ENCODE data around the gene NUP188.

The NUP188 gene

GRCh38 chr9:128913995-128914772 lies 33.3 kb upstream of the NUP188 start:
- DNase-seq, result no peak

- no peak for DNase-seq
Observed at GRCh38 chr9:128916204-128916603, 31.3 kb upstream of the NUP188 start.

DNA sequence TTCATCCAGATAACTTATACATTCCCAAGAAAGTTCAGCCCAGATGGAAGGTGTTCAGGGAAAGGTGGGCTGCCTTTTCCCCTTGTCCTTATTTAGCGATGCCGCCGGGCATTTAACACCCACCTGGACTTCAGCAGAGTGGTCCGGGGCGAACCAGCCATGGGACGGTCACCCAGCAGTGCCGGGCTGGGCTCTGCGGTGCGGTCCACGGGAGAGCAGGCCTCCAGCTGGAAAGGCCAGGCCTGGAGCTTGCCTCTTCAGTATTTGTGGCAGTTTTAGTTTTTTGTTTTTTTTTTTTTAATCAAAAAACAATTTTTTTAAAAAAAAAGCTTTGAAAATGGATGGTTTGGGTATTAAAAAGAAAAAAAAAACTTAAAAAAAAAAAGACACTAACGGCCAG lies 30.8 kb upstream of the NUP188 start:
- DNase-seq, result no peak

- no peak for DNase-seq
Observed at GRCh38 chr9:128917151-128917849, 30.2 kb upstream of the NUP188 start.

- no peak for DNase-seq
Observed at GRCh38 chr9:128918921-128919320, 28.6 kb upstream of the NUP188 start.

- DNase-seq, result no peak
Observed at GRCh38 chr9:128919402-128920089, 28.0 kb upstream of the NUP188 start.

DNA sequence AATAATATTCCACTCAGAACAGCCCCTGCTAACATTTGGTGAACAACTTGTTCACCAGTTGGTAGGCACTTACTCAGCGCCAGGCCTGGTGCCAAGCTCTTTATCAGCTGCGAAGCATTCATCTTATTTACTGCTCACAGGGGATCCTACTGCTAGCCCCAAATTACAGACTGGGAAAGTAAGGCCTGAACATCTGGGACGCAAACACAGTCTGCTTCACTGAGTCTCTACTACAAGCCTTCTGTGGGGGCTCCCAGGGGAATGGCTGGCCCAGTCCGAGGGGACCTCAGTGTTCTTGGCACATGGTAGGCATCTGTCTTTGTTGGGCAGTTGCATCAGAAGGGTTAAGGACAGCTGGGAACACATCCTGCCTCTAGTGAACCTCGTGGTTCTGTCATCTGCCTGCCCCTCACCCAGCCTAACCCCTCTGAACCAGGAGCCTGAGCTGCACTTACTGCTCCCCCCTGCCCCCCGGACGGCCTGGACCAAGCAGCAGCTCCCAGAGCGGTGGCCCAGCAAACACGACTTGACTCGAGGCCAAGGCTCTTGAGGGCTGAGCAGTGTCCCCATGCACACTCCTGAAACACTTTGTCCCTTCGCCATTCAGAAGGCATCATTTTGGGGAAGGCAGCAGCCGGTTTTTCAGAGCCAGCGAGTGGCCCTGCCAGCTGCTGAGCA lies 27.0 kb upstream of the NUP188 start, which contains the start of gene PHYHD1:
TSS of gene PHYHD1 (plus strand) at position 602 of the 678 bp plus-strand sequence. CDS start 1,342 bp downstream, outside the sequence.
- DNase-seq, result no peak

DNA sequence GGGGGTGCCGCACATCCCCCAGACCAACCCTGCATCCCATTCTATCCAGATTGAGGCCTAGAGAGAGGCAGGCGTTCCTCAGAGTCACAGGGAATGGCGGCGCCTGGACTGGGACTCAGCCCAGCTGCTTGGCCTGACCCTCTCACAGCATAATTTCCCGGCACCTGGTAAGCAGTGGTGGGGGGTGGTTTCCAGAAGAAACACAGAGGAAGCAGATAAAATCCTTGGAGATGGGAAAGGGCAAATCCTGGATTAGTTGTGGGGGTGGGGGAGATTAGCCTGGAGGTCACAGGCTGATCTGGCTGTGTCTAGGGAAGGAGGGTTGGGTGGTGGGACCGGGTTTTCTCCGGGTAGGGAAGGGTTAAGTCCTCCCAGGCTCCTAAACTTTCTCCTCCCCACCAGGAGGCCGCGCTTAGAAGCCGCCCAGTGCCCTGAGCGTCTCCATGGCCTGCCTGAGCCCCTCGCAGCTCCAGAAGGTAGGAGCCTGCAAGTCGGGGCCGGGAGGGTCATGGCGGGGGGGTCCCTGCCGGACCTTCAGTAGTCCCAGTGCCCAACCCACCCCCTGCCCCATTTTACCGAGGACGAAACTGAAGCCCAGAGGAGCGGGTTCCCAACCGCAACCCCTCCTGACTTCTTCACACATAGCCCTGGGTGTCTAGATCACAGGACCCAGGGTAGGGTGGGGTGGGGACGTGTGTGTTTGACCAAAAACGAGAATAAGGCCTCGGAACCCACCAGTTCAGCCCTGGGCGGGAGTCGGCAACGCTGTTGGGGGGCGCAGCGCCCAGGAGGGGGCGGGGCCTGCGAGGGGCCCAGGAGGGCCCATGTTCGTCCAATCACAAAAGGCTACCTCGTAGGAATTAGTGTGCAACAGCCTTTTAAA lies 25.4 kb upstream of the NUP188 start:
- DNase-seq, result no peak

GRCh38 chr9:128923493-128923883 lies 24.0 kb upstream of the NUP188 start:
- DNase-seq, result no peak

- DNase-seq, result peak; percentile 22
Observed at GRCh38 chr9:128927731-128928411, 19.6 kb upstream of the NUP188 start.

GRCh38 chr9:128928624-128929023 lies 18.9 kb upstream of the NUP188 start:
- DNase-seq, result no peak

GRCh38 chr9:128929560-128929959 lies 17.9 kb upstream of the NUP188 start:
- DNase-seq, result no peak

GRCh38 chr9:128933731-128934130 lies 13.8 kb upstream of the NUP188 start:
- DNase-seq, result no peak

GRCh38 chr9:128936171-128936865 lies 11.2 kb upstream of the NUP188 start:
- no peak for DNase-seq

DNA sequence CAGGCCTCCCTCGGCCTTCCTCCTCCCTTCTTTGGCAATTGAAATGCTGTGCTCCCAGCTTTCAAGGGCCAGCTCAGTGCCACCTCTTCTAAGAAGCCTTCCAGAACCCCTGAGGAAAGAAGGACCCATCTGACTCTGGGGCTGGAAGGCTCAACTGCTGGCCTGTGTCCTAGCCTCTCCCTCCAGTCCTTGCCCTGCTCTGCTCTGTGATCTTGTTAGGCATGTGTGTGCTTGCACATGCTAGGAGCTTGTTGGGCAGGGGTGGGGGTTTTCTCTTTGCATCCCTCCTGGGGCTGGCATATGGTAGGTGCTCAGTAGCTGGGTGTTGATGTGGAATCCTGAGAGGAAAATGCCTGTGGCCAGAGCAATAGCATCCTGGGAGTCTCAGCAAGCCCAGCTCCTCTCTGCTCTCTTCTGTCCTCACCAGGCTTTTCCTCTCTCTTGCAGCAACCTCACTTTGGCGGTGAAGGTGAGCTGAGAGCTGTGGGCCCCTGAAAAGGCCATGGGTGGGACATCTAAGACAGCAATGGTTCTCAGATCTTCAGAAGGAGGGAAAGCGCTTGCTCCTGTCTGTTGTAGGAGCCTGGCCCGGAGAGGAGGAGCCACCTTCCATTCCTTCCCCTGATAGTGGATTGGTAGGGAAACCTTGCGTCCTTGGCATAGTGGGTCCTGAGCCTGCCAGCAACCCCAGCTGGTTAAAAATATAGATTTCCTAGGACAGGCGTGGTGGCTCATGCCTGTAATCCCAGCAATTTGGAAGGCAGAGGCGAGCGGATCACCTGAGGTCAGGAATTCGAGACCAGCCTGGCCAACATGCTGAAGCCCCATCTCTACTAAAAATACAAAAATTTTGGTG lies 10.0 kb upstream of the NUP188 start:
- DNase-seq, result no peak

GRCh38 chr9:128940271-128940921 lies 7.1 kb upstream of the NUP188 start:
- no peak for DNase-seq

DNA sequence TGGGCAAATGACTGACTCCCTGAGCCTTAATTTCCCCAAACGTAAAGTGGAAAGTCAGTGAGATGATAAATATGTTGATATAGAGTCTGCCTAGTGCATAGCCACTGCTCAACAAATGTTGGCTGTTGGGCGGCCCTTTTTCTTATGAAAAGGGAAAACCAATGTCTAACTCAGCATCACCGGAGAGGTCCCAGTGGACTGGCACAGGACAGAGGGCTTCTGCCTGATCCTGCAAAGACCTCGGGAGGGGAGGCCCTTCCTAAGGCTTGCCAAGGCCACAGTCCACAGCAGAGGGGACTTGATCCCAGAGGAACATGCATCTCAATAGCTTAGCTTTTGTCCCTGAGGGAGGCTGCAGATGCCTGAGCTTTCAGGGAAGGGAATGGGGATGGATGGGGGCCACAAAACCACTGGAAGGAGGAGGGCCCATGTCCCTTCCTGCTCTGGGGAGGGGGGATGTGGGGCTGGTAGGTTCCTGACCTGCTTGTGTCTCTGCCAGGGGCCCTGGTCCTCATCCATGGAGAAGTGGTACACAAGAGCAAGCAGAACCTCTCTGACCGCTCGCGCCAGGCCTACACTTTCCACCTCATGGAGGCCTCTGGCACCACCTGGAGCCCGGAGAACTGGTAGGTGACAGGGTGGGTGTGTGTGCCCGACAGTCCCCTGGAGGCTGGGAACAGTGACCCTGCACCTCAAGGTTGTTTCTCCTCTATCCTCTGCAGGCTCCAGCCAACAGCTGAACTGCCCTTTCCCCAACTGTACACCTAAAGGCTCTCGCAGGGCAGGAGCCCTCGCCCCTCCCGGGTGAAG lies 6.3 kb upstream of the NUP188 start:
- DNase-seq, result no peak
